Renal cortical epithelial cell (primary cell): Measurements from ENCODE around the gene ARRDC1. TPM values are rescaled to one million over a fixed set of nuclear protein-coding genes. Genes with fewer than 3 reads are reported as not detected.
A peak's percentile ranks its signal among the peaks of the same experiment; 100 is the strongest.
"Not testable (repeated sequence)": the region's sequence is repeated elsewhere in the genome, so short reads cannot be mapped to it uniquely, and the experiment has no call there.

ENCODE experiments used
- DNase-seq: peaks from one replicate; pipeline ENCODE4 v3.0.0-alpha.2; 2011; ENCODE audit warnings: low read depth
- total RNA-seq: library from RNA; depleted of rRNA; stranded (reverse); fragments of >200 nt; gene quantifications from 2 replicates; pipeline ENCODE4 v1.2.3, GENCODE V29; 2014

Gene ARRDC1
- total RNA-seq, 1 donor from 2014 or later = 58.6 TPM

DNA sequence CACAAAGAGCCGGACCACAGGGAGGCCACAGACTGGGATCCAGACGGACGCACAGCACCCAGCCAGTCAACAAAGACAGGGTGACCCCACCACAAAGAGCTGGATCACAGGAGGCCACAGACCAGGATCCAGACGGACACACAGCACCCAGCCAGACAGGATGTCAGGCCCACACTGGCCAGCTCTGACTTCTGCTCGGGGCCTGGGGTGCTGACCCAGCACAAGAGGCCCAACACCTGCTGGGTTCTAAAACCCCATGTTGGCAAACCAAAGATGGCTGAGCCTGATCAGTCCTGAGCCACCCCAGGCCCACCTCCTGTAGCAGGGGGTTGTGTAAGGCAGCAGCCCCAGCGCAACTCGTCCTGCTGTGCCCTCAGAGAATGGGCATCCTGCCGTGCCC is 21.5 kb upstream of the ARRDC1 start:
- no peak for DNase-seq

DNA sequence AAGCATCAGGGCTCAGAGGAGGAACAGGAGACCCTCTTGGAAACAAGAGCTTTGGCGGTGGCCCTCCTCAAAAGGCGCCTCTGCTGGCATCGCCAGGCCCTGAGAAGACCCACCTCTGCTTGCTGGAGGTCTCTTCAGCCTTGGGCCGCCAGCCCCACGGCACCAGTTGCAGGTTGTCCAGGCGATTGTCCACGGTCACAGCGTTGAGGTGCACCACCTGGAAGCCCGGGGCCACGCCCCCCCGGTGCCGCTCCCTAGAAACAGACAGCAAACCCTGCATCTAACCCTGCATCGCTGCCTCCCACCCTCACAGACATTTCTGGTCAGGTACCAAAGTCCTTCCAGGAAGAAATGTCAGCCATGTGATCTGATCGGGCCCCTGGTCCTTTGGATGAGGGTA is 18.6 kb upstream of the ARRDC1 start:
- no peak for DNase-seq

DNA sequence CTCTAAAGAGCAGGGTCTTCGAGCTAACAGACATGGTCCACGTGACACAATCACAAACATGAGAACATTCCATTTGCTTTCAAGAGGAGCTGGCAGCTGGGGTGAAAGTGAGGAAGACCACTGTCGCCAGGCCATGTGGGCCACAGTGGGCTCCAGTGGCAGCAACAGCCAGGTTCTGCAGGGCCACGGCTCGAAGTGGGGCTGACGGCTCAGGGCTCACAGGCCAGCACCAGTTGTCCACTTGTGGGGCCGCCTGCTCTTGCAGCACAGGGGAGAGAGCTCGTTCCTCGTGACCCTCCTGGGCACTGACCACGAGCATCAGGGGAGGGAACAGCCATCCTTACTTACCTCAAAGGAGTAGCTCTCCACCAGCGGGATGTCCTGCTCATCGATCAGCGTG is 17.2 kb upstream of the ARRDC1 start:
- DNase-seq = no peak

DNA sequence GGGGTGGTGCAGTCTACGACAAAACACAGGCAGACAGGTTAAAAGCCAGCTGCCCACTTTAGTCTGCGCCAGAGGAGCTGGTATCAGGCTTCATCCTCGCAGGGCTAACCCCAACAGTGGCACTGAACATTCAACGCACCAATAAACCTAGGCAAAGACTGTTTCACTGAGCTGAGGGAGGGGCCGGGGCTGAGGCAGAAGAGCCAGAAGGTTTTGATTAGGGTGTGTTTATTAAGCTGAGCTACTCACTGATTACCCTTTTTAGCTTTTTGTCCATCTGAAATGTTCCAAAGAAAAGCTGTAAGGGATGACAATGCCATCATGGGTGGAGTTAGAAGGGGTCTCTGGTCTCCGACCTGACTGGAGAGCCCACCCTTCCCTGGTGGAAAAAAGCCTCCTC is 16.6 kb upstream of the ARRDC1 start:
- DNase-seq = no peak

GRCh38 chr9:137589441-137590122 is 15.9 kb upstream of the ARRDC1 start:
- no peak for DNase-seq

GRCh38 chr9:137590123-137590468 is 15.4 kb upstream of the ARRDC1 start:
- DNase-seq = no peak

DNA sequence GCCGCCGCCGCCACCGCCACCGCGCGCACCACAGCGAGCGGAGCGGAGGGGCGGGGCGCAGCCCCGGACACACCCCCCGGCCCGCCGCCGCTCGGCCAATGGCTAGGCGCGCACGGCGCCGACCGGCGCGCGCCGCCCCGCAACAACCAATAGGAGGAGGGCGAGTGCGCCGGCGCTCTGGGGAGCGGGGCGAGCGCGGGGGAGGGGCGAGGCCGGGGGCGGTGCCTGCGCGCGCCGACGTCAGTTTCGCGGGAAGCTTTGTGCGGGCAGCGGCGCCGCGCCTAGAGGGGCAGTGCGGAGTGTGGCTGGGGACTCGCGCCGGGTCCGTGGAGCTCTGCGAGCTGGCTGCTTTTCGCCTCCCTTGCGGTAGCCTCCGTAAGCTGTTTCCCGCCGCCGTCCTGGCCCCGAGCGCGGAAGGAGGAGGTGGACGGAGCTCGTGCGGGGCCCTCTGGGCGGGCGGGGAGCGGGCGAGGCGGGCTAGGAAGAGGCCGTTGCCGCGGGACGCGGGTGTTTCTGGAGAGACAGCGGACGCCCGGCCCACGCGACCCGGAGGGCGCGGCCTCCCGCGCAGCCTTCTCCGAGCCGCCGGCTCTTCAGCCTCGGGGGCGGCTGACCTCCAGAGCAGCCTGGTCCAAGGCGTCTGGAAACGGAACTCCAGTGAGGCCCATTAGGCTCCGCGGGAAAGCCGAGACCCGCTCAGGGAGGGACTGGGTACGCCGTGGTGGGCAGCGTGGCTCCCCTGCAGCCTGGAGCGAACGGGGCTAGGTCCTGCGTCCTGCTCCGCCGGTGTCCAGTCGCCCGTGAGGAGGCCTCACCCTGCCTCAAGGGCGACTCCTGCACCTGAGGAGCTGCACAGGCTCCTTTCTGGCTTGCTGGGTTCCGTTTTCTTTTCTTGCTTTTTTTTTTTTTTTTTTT is 14.8 kb upstream of the ARRDC1 start, which contains the start of gene ZMYND19:
TSS of gene ZMYND19 (minus strand) at position 44 of the 915 bp plus-strand sequence. CDS start 249 bp downstream, outside the sequence.
- peak; percentile 34 for DNase-seq

GRCh38 chr9:137592767-137593166 is 12.7 kb upstream of the ARRDC1 start:
- no peak for DNase-seq

DNA sequence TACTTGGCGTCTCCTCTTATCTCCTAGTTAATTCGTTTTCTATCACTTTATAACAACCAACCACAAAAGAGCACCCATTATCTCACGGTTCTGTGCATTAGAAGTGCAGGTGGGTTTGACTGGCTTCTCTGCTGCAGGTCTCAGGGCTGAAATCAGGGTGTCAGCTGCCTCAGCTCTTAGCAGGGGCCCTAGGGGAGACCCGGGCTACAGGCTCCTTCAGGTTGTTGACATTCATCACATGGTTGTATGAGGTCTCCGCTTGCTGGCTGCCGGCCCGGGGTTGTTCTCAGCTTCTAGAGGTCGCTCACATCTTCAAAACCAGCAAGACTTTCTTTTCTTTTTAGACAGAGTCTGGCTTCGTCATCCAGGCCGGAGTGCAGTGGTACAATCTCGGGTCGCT is 12.3 kb upstream of the ARRDC1 start:
- no peak for DNase-seq

- not testable (repeated sequence) for DNase-seq
These were observed 8.9 kb upstream of the ARRDC1 start for GRCh38 chr9:137596577-137596976.

GRCh38 chr9:137598943-137599342 is 6.5 kb upstream of the ARRDC1 start:
- DNase-seq = no peak

- no peak for DNase-seq
These were observed 2.8 kb upstream of the ARRDC1 start for GRCh38 chr9:137602661-137603060.

DNA sequence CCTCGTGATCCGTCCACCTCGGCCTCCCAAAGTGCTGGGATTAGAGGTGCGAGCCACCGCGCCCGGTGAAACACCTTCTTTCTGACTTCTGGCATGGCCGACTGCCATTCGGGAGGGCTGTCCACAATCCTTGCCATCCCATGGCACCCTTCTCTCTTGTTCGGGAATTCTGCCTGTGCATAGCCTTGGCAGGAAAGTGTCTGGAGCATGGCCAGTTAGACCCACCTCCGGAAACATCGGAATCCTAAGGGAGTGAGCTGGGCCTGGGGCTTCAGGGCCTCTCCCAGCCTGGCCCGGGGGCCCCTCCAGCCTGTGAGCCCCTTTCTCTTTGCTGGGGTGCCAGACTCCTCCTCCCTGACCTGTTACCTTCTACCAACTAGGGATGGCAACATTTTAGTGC is 1.6 kb upstream of the ARRDC1 start:
- DNase-seq = no peak

- no peak for DNase-seq
These were observed 970 bp upstream of the ARRDC1 start for GRCh38 chr9:137604345-137605086.

GRCh38 chr9:137606005-137606621 is 627 bp downstream of the ARRDC1 start:
- no peak for DNase-seq

- no peak for DNase-seq
These were observed 1.2 kb downstream of the ARRDC1 start for GRCh38 chr9:137606734-137607138.

DNA sequence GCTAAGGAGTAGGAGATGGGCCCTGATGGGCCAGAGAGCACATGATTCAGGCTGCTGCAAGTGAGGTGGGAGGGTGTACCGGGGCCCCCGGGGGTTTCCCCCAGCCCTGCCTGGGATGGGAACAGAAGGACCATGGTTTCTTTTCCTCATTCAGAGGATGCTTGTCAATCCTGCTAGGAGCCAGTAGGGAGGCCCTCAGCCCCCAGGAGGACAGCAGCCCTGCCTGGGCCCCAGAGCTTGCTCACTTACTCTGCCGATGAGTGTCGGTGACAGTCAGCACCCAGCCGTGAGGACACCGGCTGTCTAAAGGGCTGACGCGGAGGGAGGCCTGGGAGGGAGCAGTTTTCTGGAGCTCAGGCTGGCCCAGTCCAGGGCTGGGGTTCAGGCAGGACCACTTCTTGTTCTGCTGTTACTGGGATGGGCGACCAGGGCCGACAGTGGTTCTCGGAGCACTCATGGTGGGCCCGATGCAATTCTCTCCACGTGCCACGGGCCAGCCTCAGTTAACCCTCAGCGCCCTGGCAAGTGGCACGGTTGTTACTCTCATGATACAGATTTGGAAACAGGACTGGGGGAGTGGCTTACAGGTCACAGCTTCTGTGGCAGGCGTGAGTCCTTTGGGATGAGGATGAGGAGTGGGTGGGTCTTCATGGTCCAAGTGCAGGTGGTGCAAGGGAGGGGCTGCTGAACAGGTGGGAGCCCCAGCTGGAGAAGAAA is 1.8 kb downstream of the ARRDC1 start:
- DNase-seq = no peak

GRCh38 chr9:137610944-137611343 is 5.5 kb downstream of the ARRDC1 start:
- DNase-seq = no peak

GRCh38 chr9:137611623-137612609 is 6.4 kb downstream of the ARRDC1 start:
- DNase-seq = peak; percentile 91

- no peak for DNase-seq
These were observed 7.3 kb downstream of the ARRDC1 start for GRCh38 chr9:137612741-137613142.
